GM18508 (cell line): ENCODE measurements around the gene FKBP10.

Experiments used
- ATAC-seq: cut with Tn5 transposase; IDR thresholded peaks from one replicate; pipeline ENCODE4 v1.9.1; 2021; ENCODE audit warnings: moderate number of reproducible peaks; ENCODE audit not compliant: insufficient read depth, unreplicated experiment

Gene FKBP10

DNA sequence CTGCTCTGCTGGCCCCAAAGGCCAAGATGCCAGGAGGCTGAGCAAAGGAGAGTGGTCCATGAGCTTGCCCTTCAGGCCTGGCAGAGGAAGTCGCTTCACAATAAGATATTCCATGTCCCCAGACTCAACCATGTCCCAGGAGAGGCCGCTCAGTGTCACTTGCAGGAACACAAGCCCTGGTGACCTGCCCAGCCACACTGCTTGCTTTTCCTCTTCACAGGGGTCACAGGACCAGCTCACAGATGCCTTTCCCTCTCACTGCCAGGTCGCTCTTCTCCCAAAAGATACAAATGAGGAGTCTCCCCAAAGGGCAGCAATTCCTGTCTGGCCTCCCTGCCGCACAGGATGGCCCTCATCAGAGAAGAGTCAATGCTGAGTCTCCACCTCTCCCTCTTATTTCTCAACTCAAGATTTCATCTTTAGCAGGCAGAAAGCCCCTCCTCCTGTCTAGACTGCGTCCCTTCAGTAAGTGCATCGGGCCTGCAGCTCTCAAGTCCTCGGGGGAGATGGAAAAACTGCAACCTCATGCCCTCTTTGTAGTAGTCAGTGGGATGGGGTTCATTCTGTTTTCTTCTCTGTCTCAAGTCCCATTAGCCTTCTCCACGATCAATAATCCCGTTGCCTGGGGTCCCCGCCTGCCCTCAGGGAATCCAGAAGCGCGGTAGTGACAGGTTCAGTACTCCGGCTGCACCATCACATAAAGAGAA lies 31.2 kb upstream of the FKBP10 start:
- ATAC-seq = no peak

DNA sequence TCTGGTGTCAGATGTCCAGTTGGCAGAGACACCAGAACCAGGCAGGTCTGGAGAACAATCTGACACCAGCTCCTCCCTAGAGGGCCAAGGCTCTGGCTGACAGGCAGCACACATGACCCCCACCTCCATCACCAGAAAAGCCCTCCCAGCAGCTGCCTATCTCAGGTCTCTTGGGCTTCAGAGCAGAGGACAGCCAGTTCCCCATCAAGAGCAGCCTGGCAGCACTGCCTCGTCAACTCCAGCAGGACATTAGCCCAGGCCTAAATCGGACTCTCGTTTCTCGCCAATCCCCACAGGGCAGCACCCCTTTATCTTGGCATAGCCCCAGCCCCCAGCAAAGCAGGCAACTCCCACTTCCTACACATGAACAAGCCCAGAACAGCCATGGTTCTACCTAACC lies 30.7 kb upstream of the FKBP10 start:
- ATAC-seq = no peak

DNA sequence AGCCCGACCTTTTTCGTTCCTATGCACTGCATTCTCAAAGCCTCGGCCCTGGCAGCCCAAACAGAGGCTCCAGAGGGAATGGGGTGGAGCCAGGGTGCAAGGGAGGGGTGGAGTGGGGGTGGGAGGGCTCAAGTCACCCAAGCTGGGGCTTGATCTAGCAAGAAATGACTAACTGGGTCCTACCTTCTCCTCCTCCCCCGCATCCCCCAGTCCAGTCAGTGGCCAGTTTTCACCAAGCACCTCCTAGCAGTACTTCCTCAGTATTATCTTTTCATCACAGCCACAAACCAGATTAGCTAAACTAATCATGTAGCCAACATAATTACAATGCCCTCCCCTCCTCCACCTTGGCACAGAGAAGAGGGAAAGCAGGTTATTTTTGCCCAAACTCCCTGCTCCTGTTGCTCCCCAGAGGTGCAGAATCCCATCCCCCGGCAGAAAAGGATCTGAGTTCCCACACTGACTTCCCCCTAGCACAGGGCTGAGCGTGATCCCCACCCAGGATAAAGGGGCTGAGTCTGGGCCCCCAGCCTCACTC lies 28.5 kb upstream of the FKBP10 start:
- no peak for ATAC-seq

DNA sequence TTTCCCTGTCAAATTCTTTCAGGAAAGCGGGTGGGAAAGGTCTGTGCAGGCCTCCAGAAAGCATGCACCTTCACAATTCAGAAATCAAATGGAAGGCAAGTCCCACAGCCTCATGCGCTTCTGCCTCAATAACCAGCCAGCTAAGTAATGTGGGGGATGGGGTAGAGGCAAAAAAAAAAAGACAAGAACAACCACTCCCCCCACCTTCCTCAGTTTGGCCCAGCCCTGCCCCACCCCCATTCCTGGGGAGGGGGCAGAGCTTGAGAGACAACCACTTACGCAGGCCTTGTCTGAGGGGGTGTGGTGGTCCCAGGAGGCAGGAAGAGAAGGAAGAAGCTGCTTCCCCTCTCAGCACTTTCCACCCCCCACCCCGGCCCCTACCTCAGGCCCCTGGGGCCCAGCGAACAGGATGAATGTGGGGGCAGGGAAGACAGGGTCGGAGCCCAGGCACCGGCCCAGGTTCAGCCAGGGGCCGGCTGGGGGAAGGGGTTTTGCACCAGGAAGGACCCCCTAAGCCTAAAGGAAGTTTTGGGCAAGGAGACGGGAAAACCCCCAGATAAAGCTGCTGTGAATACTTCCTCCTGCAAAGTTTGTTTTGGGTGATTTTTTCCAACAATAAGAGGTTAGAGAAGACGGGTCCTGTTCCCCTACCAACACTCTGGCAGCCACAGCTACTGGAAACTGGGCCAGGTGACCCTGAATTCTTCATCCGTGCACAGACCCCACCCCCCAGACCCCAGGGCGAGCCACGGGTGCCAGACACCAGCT lies 27.5 kb upstream of the FKBP10 start:
- ATAC-seq = no peak

DNA sequence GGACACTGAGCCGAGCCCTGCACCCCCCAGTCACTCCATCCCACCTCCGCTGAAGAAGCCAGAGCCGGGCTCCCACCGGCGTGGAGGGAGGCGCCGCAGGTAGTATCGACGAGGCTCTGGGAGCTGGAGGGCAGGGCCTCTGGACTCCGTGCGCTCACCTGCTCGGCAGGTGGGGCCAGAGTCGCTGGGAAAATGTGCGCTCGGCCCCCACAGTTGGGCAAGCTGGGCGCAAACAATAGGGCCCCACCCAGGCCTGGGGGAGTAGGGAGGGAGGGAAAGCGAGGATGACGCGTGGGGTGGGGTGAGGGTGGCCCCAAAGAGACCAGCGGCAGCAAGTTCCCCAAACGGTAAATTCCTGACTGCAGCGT lies 27.0 kb upstream of the FKBP10 start:
- ATAC-seq = no peak

DNA sequence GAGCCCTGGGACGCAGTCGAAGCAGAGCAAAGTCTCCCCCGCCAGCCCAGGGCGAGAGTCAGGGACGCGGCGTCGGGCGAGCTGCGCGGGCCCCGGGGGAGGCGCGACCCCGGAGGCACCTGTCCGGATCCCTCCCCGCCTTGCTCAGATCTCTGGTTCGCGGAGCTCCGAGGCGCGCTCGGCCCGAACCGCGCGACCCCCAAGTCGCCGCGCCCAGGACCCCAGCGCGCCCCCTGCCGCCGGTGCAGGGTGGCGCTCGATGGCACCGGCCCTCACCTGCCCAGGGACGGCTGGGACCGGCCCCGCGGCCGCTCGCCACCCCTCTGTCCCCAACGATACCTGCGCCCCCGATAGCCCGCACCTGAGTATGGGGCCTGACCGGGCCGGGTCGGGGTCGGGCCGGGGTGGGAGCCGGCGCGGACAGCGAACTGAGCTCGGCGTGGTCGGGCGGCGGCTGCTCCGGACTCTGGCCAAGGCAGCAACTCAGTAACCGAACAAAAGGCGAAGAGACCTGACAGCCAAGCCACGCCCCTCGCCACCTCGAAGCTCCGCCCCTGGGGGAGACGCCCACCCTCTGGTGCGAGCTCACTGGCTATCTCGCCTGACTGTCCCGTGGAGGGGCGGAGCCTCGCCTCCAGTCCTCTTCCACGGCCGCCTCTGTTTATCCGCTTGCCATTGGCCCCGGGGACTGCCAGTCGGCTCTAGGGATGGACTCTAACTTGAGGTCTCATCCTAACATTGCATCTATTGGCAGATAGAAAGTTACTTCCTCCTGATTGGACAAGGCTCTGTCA lies 26.4 kb upstream of the FKBP10 start, which contains the start of gene JUP:
JUP (minus strand) TSS at position 485 of the 794 bp plus-strand sequence. CDS start 14,857 bp downstream, outside the sequence.
- no peak for ATAC-seq

DNA sequence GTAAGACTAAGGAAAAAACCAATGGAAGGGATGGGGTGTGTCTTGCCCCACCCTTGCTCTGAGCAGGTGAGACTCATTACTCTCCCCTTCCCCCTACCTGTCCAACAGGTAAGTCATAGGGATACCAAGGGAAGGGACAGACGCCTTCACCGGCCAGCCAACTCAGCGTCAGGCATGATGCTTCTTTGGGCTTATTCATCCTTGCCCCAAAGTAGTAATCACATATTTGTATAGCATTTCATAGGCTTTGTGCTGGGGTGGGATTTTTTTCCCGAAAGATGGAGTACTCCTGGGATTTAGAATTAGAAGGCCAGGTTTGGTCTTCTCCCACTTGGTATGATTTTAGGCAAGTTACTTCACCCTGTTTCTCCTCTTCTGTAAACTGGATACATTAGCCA lies 25.8 kb upstream of the FKBP10 start:
- ATAC-seq = no peak

DNA sequence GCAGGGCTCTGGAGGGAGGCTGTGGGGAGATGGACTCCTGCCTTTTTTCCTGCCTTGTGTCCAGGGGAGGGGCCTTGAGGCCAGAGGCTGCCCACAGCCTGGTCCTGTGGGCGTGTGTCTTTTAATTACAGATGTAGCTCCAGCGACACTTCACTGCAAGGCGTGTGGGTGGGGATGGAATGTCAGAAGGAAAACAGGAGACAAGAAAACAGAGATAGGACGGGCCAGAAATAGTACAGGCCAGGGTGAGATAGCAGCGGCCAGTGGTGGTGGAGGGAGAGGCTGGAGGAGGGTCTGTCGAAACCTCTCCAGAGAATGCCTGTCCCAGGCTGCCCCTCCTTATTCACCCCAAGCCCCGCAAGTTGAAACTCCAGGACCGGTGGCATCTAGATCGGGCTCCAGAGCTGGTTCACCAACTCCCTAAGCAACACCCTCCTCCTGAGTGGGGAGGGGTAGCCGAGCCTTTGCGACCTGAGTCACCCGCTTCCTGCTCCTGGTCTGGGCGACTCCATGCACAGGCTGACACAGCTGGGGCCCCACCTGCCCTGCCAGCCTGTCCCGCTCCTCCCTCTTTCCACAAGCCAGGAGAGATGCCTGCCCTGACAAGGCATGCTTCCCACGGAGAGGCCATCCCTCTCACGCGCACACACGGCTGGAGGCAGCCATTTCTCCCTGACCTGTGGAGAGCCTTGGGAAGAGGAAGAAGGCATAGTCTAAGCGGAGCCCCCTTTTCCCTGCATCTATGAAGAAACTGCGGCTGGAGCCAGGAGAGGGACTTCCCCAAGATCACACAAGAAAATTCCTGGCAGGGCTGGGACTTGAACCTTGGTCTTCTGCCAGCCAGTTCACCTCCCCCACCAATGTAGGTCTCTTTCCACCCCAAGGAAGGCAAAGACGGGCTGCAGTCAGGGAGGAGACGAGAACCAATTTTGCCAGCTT lies 19.7 kb upstream of the FKBP10 start:
- ATAC-seq = no peak

DNA sequence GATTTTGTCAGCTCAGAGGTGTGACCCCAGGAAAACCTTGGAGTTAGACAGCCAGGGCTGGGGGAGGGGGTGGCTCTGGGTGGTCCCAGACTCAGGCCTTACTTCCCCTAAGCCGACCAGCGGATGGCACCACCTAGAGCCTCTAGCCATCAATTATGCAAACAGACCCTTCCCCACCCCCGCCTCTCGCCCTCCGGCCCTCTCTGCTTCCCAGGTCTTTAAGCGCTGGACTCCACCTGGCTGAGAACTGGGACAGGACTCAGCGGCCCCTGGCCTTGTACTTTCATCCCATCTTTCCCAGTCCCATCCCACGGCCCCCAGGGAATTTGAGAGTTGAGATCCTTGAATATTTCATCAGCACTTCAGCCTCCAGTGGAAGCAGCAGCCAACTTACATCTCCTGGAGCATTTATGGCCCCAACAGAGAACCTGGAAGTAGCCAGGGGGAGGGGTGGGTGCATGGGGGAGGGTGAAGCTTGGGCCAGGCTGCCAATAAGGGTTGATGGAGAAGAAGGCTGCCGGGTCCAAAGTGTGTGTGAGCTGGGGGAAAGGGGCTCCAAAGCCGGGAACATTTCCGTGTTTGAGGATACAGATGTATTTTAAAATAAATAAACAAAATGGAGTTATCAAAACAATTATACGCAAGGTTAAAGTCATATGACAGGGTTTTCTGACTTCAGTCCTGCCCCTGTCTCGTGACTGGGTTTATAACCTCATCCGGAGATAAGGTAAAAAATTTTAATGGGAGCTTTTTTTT lies 18.8 kb upstream of the FKBP10 start:
- no peak for ATAC-seq

DNA sequence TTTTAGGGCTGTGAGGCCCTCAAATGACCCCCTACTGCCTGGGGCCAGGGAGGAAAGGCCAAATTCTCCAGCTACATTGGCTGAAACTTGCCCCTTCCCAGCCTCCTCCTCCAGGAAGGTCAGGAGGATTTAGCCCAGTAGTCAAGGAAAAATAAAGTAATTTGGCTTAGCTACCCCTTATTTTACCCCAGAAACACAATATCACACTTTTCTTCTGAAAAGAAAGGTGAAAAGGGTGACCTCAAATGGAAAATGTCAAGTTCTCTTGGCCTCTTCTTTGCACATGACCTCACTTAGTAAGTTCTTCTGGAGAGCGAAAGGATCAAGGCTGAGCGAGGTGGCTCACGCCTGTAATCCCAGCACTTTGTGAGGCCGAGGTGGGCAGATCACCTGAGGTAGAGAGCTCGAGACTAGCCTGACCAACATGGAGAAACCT lies 18.2 kb upstream of the FKBP10 start:
- ATAC-seq = no peak

DNA sequence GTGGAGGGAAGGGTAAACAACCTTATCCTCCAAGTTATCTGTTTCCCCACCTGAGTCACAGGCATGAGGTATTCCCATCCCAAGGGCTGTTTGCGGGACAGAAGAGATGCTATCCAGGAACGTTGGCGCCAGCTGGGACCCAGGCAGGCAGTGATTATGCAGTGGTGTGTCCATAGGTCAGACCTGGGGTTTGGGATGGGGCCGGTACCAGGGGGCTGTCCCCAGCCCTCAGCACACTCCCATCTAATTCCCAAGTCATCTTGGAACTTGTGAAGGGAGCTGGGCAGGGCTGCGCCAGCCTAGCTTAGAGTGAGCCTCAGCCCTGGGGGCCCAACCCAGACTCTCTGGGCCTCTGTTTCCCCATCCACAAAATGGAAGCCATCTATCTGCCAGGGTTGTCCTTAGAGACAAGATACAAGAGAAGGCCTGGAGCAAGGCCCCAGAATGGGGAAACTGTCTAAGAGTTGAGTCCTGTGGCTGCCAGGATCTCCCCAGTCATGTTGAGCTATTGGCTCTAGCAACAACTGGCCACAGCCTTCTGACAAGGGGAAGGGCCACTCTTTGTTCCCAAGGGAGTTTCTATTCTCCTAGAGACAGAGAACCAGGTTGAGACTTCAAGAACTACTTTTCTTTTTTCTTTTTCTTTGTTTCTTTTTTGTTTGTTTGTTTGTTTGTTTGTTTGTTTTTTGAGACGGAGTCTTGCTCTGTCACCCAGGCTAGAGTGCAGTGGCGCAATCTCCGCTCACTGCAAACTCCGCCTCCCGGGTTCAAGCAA lies 16.5 kb upstream of the FKBP10 start:
- ATAC-seq = no peak

DNA sequence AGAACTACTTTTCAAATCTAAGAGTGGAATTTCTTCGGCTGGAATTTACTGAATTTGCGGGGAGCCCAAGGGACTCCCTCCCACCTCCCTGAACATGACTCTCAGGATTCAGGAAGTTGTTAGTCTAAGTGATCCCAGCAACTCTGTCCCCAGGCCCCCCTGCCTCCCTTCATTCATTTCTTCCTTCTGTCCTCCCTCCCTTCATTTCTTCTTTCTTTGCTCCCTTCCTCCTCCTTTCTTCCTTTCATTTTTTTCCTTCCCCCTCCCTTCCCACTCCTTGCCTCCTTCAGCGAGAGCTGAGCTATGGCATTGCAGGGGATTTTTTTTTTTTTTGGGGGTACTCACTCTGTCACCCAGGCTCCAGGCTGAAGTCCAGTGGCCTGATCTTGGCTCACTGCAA lies 15.4 kb upstream of the FKBP10 start:
- no peak for ATAC-seq

DNA sequence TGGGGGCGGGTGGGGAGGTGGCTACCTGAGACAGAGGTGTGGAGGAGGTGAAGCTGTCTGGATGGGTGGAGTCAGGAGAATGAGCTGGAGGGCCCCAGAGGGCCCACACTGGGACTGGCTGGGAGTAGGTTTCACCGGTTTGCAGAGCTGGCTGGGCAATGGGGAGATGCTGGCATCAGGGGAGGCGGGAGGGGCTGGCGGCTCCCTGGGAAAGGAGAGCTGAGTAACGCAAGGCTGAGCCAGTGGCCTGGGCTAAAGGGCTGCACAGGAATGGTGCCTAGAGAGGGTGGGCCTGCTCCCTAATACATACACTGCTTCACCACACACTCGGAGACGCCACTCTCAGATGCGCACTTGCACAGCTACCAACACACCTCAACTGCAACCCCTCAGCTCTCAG lies 13.4 kb upstream of the FKBP10 start:
- no peak for ATAC-seq

DNA sequence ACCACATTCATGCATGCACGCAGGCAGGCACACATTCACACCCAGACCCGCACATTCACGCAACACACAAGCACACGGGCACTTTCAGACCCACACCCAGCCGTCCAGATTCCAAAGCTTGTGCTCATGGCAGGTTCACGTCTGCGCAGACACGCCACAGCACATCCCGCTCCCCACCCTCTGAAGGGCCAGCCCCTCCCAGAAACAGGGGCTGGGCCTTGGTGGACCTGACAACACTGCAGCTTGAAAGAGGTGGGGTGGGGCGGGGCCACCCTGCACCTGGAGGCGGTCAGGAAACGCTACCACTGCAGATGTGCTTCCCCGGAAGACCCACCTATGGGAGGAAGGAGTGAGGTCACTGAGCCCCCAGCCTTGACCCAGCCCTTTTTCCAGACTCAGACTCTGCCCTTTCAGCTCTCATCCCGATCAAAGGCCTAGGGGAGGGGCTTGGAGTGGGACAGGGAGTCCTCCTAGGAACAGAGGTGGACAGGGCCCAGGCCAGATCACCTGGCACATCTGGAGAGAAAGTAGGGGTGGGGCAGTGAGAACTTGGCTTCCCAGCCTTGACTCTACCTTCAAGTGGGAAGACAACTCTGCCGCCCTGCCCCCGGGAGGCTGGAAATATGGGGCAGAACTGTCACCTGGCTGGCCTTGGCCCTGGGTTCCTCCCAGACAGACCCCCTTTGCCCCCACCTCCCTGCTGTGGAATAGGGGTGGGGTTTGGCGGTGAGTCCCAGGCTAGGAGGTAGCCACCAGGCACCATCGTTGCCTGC lies 12.0 kb upstream of the FKBP10 start:
- ATAC-seq = no peak

DNA sequence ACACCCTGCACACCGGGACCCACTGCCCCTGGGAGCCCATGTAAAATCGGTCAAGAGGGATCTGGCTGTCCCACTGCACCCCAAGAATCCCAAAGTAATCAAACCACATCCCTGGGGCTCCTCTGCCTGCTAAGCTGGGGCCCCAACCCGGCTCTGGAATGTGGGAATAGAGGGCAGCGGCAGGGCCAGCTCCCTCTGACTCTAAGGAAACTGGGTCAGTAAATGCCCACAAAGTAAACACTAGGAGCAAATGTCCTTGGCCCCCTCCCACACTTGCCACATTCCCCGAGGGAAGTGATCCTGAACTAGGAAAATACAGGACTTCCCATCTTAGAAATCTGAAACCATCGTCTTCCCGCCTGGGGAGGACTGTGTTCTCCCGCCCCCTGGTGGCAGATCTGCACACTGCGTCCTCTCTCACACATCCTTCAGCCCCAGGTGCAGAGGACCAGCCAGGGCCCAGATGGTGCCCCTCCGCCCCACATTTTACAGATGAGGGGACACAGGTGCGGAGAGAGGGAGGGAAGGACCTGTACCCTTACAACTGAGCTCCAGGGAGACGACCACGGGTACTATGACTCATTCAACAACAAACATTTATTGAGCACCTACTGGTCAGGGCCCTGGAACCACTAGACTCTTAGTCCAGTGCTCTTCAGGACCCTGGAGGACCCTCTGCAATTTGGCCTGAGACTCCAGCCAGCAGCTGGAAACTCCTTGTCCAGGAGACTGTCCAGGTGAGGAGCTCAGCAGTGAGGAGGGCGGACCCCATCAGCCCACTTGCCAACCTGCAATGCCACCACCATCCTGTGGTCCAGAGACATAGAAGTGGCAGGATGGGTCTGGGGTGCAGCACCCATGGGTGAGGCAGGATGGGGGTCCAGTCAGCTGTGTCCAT lies 11.2 kb upstream of the FKBP10 start:
- ATAC-seq = no peak
